Dermis blood vessel endothelial cell (primary cell): ENCODE measurements around the gene PIEZO2. TPM values are rescaled to one million over a fixed set of nuclear protein-coding genes. Genes with fewer than 3 reads are reported as not detected.
"Not testable (repeated sequence)": the region's sequence is repeated elsewhere in the genome, so short reads cannot be mapped to it uniquely, and the experiment has no call there.

ENCODE experiments used
- DNase-seq: peaks from one replicate; pipeline ENCODE4 v3.0.0; 2010
- total RNA-seq: library from RNA; depleted of rRNA; stranded (reverse); fragments of >200 nt; gene quantifications from 2 replicates; pipeline ENCODE4 v1.2.3, GENCODE V29; 2014

Gene PIEZO2
- total RNA-seq, 1 donor from 2014 or later, result 141 TPM

DNA sequence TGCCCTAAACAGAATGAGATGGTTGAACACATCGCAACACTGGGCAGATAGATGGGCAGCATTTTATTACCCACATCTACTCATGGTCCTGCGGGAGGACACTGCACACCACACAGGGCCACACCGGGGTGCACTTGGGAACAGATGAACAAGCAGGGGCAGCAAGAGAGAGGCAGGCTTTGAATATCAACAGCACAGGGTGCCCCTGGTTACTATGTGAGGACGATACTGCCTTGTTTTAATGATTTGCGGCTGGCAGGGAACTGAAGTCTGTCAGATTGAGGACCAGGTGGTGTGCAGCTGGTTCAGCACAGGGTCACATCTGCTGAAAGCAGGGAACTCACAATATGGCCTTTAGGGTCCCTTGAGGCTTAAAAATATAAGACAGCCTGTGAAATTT lies 195.7 kb downstream of the PIEZO2 start:
- DNase-seq, result no peak

DNA sequence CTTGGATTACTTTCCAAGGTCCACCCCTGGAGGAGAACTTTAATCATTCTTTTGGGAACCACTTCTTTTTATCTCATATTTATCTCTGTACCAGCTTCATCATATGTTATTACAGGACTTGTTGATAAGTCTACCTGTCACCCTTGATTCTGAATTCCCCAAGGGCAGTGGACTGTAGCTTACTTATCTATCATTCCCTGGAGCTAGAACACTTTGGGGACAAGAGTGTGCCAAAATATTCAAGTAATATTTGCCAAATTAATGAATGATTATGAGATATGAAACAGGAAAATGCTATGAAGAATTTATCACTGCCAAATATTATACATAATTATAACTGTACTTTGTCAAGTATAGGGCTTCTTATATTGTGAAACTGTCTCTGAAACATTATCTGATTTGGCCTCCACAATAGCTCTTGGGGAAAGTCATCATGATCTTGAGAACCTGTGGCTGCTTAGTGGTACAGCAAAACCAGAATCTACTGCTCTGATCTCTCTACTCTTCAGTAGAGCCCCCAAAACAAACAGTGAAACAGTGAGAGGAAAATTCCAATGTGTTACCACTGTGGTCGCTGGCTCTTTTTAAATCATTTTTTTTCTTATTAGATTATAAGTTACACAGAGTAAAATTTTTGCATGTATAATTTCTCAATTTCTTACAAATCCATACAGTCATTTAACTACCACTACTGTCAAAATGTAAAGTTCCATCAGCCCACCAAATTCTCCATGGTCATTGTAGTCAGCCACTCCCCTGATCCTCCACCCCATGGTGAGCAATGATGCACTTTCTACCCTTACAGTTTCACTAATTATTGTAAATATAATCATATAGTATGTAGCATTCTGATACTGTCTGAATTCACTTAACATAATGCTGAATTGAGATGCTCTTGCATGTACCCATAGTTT lies 197.5 kb downstream of the PIEZO2 start:
- no peak for DNase-seq

DNA sequence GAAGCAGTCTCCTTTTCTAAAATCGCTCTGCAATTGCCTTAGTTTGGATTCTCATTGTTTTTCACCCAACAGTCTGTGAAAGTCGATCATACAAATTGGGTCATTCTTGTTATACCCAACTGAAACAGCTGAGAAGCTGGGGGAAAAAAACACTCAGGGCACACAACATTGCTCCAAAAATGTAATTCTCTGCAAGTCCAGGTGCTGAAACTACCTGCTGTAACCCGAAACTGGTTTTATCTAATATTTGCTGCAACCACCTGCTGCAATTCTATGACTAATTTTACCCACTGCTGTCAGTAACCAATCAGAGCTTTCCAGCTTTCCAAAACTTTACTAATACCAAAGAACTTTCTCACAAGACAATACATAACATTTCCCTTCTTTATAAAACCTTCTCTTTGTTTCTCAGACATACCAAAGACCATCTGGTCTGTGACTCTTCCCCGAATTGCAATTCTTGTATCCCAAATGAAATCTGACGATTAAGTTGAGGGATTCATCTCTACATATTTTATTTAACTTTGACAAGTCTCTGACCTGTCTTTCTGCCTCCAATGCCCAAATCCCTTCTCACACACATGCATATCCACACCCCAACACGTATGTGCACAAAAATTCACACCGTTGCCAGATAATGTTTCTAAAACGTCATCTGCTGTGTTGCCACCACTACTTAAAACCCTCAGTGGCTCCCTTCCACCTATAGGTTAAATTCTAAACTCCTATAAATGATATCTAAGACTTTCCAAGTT lies 198.3 kb downstream of the PIEZO2 start:
- no peak for DNase-seq

DNA sequence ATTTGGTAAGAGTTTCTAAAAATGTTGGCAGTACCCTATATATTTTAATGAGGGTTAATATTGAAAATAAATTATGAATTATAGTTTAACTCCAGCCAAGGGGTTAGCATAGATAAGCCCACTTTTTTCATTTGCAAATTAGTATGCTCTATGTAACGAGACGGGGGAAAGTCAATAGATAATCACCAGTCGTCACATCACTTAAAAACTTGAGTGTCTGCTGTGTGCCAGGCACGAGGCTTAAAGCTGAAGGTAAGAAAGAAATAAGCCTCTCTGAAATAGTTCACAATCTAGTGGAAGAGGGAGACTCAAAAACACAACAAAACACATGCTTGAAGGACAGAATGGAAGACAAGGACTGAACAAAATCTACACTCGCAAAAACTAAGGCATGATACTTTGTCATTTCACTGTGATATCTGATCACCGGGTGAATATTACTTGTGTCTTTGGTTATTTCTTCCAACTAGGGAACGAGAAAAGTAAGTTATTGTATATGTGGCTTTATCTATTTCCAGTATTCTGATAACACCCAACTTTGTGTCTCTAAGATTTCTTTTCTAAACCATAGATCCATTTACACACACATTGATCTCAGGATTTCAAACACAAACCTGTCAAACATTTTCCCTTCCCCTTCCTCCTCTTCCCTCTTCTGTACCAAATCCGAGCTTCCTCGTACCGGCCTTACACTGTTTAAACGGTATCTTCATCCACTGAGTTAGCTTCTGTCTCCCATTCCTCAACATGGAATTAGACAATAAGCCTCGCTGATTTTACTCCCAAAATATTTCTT lies 199.1 kb downstream of the PIEZO2 start:
- no peak for DNase-seq

DNA sequence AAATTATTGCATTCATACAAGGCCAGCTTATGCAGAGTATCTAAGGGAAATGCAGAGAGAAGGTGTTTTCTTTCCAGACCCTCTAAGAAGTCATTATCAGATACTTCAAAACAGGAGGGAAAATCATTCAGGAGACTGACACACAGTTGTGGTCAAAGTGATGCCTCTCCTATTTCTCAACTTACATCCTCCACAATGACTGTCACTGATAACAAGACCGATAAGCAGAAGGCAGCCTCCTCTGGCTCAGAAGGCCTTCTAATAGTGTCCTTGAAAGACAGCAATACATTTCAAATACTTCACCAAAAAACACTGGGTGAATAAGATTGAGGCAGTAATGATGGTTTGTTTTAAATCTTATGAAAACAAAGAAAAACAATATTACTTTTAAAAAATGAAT lies 199.7 kb downstream of the PIEZO2 start:
- DNase-seq, result no peak

DNA sequence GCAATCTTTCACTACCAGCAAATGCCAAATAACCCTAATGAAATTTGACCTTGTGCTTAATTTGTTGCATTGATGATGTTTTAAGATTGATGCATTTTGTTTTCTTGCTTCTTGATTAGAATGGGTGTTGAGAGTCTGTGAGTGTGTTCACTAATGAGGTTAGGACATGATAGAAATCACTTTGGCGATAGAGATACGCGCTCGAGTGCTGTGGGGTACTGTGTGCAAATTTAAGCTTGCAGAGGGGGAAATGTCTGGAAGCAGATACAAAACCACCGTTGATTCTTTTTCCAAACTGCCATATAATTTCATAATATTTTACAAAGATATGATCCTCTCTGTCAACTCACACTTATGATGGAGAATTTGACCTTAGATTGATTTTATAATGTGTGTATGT lies 200.9 kb downstream of the PIEZO2 start:
- DNase-seq, result no peak

DNA sequence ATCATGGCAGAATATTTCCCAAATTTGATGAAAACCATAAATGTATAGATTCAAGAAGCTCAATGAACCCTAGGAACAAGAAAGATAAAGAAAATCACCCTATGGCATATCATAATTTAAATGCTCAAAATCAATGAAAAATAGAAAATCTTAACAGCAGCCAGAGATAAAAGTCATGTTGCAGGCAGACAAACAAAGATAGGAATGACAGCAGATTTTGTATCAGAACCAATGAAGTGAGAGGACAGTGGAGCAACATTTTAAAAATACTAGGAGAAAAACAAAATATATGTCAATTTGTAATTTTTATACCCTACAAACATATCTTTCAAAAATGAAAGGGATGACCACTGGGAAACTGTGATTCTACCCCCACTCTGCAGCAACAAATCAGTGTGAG lies 203.3 kb downstream of the PIEZO2 start:
- DNase-seq, result no peak

DNA sequence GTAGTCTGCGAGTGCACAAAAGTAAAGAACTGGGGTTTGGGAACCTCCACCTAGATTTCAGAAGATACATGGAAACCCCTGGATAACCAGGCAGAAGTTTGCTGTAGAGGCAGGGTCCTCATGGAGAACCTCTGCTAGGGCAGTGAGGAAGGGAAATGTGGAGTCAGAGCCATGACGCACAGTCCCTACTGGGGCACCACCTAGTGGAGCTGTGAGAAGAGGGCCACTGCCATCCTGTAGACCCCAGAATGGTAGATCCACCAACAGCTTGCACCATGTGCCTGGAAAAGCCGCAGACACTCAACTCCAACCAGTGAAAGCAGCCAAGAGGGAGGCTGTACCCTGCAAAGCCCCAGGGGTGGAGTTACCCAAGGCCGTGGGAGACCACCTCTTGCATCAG lies 206.4 kb downstream of the PIEZO2 start:
- no peak for DNase-seq

DNA sequence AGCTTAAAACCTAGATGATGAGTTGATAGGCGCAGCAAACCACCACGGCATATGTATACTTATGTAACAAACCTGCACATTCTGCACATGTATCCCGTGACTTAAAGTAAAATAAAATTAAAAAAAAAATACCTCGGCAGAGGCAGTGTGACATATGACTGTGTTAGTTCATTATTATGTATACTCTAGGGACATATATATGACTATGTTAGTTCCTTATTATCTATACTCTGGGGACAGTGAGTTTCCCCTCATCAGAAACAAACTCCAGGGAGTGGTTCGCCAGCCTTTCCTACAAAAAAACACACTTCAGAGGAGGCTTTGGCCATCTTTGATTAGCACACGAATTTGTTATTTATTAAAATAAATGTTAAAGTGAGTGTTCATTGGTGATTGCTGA lies 209.5 kb downstream of the PIEZO2 start:
- DNase-seq, result no peak

DNA sequence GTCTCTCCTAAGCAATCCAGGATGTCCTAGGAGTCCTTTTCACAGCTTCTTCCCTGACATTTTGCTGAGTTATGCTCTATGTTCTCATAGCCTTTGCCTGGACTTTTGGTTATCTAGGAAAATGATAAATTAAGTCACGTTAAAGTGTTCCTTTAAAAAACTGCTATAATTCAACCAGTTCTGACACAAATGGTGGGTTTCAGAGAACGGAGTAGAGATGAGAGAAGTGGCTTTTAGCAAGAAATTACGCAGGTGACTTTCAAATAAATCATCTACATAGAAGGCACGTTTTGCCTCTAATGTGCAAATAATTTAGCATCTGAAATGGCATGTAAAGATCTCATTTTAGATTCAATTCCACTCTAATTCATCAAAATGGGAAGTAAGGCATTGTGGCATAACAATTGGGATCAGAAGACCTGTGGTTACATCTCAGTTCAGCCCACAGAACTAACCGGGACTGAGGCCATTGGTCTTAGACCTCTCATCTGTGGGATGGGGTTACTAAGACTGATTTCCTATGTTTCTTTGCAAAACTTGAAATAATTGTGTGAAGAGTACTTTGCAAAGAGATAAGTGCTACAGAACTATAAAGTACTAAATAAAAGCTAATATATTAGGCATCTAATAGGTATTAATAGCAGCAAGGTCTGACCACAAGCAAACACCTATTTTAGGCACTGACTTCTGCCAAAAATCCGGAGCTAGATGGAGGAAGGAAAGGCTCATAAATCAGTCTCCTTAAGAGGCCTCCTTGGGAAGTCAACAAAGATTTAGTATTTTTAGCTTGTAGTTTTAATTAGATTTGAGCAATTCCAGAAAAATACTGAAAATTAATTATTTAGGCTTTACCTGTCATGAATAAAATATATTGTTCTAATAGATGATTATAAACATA lies 211.4 kb downstream of the PIEZO2 start:
- peak; percentile 37 for DNase-seq

DNA sequence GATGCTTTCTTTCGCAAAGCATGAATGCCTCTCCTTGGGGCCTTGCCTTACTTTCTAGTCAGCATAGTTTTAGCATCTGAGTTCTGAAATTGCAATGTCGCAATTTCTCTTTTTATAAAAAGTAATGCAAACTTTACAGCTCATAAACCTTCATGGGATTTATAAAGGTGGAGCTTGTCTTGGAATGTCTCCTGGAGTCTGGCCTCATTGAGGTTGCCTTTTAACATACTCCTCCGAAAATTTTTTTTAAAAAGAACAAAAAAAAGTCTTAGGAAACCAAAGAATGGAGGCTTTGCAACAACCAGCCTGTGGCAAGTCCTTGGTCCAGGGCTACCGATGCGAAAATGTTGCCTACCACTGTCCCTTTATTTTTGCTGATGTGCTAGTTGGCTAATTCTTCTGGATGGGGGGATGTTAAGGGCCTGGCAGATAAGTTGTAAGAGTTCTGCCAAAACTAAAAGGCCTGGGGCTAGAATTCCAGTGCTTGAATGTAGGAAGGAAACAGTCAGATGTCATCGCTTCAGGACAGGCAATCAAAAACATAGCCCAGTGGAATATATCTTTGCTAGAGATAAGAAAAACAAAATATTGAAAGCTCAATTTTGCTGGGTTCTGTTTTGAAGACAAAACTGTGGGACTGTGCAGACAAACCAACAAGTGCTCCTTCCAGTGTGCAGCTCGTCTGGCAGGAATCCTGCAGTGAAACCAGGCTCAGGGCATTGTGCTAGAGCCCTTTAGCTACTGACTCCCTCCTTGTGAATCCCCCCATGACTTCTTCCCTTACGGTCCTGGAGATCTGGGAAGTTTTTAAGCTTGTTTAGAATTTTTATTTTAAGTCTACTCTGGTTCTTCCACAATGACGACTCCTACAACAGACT lies 213.0 kb downstream of the PIEZO2 start:
- no peak for DNase-seq

DNA sequence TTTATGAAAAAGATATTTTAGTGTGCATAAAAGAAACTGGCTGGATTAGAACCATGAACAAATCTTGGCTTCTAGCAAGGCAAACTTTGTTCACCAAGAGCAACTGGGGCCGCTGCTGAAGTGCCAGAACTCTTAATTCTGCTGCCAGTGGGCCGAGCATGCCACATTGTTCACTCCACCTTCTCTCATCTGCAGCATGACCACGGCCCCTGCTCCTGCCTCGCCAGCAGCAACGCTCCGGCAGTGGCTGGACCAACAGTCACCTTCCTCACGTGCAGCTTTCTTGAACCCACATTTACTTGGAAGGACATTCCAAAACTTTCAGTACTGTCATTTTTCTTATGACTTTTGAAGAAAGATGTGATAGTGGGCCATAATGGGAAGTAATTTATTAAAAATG lies 213.8 kb downstream of the PIEZO2 start:
- no peak for DNase-seq

DNA sequence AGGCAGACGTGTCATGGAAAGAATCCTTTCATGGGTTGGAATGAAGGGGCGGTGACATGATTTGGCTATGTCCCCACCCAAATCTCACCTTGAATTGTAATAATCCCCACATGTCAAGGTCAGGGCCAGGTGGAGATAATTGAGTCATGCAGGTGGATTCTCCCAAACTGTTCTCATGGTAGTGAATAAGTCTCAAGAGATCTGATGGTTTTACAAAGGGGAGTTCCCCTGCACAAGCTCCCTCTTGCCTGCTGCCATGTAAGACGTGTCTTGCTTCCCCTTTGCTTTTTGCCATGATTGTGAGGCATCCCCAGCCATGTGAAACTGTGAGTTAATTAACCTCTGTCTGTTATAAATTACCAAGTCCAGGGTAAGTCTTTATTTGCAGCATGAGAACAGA lies 215.7 kb downstream of the PIEZO2 start:
- not testable (repeated sequence) for DNase-seq

DNA sequence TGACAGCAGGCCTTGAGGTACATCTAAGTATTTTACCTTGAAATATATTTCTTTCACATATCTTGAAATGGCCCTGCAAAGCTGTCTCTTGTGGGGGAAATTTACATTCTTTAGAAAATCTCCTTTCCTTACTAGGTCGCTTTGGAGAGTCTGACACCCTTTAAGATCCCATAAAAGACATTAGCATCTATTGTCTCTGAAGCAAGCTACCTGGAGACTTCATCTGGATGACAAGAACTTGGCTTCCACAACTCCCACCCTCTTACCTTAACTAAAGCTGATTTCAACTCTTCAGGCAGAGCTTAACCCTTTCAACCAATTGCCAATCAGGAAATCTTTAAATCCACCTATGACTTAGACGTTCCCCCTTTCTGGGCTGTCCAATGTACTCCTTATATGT lies 219.3 kb downstream of the PIEZO2 start:
- no peak for DNase-seq

DNA sequence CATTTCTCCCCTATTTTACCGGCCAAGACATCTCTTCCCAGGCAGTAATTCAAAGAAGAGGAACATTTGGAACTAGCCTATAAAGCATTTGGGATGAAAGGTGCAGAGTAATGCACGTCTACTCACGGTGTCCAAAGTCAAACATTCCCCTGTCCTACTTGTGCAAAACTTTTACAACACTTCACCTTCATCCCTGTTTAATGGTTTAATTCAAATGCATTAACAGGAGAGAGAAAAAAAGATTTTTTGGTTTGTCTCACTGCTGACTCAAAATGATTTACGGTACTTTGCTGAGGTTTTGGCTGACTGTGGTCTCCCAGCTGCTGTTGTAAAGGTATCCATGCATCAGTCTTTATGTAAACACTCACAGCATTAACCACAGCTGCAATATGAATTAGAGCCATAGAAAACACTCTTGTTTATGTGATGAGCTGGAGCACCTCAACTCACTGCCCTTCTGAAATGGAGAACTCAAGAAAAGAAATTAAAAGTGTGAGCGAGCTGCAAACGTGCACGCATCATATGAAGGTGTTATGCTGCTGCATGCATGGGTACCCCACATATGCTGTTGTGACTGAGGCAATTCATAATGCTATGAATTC lies 220.5 kb downstream of the PIEZO2 start:
- no peak for DNase-seq

DNA sequence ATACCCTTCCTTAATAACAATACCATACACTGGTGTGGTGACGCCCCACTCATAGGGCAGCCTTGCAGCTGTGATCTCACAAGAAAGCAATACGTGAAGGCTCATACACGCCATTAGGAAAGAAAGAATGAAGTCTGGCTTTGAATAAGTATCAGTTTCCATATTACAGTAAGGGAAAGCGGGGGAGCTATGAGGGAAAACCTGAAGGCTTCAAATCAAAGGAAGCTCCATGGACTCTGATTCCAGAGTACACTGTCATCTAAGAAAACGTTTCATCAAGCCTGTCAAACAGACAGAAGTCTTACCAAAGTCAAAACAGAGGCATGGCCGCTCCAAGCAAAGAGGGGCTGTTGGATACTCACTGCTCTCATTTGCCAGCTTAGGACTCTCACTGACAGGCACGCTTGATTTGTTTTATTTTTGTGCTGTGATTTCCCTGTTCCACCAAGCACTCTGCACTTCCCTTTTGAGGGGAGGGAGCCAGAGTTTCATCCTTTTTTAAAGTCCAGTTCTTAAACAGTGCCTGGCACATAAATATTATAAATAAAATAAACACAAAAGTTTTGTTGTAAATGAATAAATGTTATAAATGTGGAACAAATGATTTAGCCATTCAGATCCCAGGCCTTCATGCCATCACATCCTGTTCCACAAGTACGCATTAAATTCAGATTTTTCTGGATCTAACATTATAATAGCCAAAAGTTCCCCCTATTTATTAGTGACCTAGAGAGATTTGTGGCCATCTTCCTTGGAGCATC lies 221.2 kb downstream of the PIEZO2 start:
- peak; percentile 35 for DNase-seq

DNA sequence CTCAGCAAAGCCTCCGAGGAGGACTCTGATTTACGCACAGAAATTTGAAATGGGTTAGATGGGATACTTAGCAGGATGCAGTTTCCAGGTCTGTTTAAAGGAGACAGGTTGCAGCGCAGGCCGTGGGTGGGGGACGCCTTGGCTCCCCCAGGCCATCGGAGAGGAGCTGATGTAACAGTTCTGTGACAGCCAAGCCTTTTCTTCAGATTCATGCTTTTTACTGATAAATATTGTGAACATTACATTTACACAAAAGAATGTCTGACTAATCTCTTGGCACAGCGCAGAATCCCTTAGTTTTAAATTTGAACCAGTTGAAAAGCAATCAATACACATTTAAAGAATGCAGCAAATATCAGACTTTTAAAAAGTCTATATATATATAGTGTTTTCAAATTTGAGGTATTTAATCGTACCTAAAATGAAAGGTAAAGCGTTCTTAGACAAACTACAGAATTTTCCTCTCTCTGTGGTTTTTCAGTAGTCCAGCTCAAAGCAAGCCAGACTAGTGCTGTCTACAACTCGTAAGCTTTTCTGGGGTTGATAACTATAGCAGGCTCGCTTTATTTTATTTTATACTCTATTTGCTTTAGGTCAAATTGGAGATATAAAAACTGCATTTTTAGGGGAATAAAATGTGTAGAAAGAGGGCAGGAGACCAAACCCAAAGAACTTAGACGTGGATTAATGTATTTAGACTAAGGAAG lies 221.9 kb downstream of the PIEZO2 start:
- peak; percentile 82 for DNase-seq

DNA sequence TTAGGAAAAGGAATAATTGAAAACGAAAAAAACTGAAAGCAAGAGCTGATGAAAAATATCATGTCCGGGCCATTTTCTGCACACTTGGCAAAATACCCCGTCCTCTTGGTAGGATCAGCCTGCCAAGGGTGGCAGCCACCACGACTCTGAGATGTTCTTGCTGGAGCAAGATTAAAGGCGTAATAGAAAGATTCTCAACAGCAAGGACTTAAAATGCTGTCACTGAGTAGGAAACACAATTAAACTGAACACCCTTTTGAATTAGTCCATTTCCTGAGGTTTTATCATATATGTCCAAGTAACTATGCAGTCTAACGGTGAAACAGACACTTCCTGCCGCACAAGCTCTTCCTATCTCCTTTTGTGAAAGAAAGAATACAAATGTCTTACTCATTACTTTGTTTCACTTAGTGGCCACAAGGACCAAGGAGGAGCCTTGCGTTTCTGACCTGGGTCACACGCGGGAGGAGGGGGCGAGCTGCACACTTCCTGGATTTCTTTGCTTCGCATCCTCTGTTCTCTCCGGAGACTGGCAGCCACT lies 222.7 kb downstream of the PIEZO2 start:
- DNase-seq, result peak; percentile 89

DNA sequence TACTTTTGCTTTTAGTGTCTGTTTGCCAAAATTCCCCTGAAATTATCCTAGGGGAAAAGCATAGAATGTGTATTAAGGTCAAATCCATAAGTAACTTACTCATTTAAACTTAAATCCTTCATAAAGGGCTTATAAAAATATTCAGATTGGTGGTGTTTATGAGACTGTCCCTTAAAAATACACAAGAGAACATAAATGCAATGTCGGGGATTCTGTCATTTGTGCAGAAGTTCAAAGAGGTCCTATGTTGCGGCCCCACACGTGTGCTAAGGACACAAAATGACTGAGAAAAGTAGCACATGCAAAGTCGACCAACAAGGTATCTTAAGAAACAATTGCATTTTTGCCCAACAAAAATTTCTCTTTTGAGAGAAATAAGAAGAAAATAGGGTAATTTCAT lies 225.1 kb downstream of the PIEZO2 start:
- no peak for DNase-seq
